Suppressor macrophage treated with lipopolysaccharide for 1 hour (primary cell): ENCODE measurements around the gene TMUB2.

ENCODE experiments used
- DNase-seq, 3 donors: peaks; one replicate each; pipeline ENCODE4 v3.0.0-alpha.2; 2020 to 2022

Gene TMUB2

GRCh38 chr17:44176671-44177501 is 9.9 kb upstream of the TMUB2 start:
- DNase-seq = no peak

DNA sequence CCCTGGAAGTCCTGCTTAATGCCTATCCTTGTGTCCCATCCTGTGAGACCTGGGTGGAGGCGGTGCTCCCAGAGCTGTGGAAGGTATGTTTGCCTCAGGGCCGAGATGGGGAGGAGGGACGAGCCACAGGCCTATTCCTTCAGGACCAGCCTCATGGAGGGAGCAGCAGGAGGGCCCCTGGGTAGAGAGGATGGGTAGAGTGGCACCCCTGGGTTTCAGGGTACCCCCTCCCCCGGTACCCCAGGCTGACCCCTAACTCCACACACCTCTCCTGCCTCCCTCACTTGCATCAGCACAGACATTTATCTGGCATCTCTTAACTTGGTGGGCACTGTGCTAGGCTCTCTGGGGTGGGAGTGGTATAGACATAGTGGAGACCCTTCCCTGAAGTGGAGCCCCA is 9.1 kb upstream of the TMUB2 start:
- DNase-seq = no peak

DNA sequence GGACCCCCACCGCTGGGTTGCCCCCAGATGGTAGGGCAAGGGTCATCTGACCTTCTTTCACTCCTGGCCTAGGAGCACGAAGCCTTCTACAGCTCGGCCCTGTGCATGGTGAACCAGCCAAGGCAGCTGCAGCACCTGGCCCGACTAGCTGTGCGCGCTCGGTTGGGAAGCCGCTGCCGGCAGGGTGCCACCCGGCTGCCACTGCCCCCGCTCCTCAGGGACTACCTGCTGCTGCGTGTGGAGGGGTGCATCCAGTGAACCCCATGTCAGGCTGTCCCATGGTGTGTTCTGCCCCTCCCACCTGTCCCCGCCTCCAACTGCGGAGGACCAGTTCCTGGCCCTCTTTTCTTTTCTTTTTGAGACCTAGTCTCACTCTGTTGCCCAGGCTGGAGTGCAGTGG is 8.6 kb upstream of the TMUB2 start:
- DNase-seq = no peak

DNA sequence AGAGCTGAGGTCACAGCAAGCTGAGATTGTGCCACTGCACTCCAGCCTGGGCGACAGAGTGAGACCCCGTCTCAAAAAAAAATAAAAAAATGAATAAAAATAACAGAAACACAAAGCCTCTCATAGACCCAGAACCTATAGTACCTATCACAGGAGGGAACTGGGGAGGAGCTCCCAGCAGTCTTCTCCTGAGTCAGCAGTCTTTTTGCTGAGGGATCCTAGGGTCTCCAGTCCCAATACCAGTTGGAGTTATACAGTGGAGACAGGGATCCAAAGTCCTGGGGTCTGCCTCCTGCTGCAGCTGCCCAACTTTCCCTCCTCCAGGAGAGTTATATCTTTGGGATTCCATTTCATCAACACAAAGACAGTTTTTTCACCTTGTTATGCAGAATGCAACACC is 3.7 kb upstream of the TMUB2 start:
- no peak for DNase-seq

GRCh38 chr17:44184212-44184810 is 2.5 kb upstream of the TMUB2 start:
- no peak for DNase-seq

GRCh38 chr17:44187131-44187899 is 543 bp downstream of the TMUB2 start:
- peak; percentile 27 to 51 (median 33) for DNase-seq

DNA sequence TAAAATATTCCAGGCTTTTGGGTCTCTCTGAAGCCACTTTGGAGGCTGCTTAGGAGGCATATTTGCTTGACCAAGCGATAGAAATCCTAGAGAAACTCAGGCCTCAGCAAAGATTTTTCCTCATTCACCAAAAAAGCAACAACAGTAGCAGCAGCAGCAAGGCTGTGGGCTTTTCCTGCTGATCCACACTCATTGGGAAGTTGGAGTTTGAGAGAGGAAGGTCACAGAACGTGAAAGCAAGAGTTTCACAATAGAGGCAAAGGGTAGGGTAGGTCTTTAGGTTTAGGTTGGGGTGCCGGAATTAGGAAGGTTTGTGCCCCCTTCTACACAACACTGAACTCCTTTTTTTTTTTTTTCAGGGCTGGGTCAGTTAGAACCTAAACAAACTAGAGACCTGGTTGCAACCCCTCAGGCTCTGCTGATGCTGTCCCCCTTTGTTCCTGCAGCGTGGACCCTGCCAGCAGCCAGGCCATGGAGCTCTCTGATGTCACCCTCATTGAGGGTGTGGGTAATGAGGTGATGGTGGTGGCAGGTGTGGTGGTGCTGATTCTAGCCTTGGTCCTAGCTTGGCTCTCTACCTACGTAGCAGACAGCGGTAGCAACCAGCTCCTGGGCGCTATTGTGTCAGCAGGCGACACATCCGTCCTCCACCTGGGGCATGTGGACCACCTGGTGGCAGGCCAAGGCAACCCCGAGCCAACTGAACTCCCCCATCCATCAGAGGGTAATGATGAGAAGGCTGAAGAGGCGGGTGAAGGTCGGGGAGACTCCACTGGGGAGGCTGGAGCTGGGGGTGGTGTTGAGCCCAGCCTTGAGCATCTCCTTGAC is 2.0 kb downstream of the TMUB2 start:
- DNase-seq = peak; percentile 27 to 52 (median 51)

GRCh38 chr17:44190481-44190880 is 3.7 kb downstream of the TMUB2 start:
- DNase-seq = no peak

DNA sequence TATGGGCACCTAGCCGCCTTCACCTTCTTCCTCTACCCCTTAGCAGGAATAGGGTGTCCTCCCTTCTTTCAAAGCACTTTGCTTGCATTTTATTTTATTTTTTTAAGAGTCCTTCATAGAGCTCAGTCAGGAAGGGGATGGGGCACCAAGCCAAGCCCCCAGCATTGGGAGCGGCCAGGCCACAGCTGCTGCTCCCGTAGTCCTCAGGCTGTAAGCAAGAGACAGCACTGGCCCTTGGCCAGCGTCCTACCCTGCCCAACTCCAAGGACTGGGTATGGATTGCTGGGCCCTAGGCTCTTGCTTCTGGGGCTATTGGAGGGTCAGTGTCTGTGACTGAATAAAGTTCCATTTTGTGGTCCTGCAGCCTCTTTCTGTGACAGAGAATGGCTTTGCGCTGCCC is 4.6 kb downstream of the TMUB2 start:
- no peak for DNase-seq

- peak in 2 of 3 donors; percentile 22 to 36 for DNase-seq
These were observed 5.2 kb downstream of the TMUB2 start for GRCh38 chr17:44191941-44192496.

GRCh38 chr17:44192750-44193149 is 6.0 kb downstream of the TMUB2 start:
- DNase-seq = no peak

- DNase-seq = no peak
These were observed 6.7 kb downstream of the TMUB2 start for GRCh38 chr17:44193326-44194084.

DNA sequence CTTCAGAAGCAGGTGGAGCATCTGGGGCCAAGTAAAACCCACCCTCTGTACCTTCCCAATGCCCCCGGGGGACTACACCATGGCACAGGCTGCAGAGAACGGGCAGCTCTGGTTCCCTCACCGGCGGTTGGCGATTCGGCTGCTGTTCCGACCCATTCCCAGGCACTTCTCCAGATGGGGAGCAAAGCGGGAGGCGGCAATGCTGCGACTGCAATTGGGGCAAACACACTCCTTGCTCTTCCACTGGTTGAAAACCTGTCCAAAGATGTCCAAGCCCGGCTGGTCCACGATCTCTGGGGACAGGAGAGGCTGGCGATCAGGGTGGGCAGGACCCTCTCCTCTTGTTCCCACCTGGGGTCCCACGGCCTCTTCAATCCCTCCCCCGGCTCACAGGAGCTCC is 10.3 kb downstream of the TMUB2 start:
- DNase-seq = no peak

DNA sequence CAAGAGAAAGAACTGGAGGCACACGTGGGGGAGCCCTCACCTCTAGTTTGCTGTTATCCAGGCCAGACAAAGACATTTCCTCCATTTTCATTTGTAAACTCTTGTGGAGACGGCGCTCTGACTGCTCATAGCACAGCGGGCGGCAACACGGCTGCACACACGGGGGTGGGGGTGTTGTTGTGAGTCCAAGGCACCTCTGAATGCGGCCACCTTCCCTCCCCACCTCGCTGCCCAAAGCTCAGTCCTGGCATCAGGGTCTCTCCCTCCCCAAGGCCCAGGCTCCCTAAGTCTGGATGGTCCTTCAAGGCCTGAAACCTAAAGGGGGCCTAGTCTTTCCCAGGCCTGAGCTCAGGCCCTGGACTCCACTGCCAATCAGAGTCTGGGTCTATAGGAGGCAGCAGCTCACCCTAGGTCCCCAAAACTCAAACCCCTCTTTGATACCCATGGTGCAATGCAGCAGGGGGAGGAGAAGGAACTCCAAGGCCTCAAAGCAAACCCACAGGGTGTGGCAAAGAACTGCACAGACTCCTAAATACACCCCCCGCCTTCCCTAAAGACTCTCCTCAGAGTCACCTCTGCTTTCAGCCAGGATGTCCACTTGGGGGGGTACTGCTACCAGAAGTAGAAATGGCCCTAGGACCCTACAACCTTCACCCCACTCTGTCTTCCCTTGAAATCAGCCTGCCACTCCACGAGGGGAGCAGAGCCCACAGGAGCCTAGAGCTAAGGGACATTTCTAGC is 11.4 kb downstream of the TMUB2 start:
- peak; percentile 64 to 73 (median 65) for DNase-seq

GRCh38 chr17:44198721-44199552 is 12.2 kb downstream of the TMUB2 start:
- DNase-seq = peak; percentile 61 to 91 (median 71)

GRCh38 chr17:44199553-44200477 is 13.0 kb downstream of the TMUB2 start, which contains the start of gene ATXN7L3:
Gene ATXN7L3, minus strand, starts transcription at chr17:44199884. Its CDS starts 1,814 bp downstream, at chr17:44198070.
- DNase-seq = peak; percentile 95 to 100 (median 98)

GRCh38 chr17:44200478-44201155 is 13.8 kb downstream of the TMUB2 start:
- DNase-seq = no peak

- DNase-seq = no peak
These were observed 16.0 kb downstream of the TMUB2 start for GRCh38 chr17:44202756-44203155.
